Activated CD8-positive, alpha-beta memory T cell treated with anti-CD3 and anti-CD28 coated beads, Interleukin-2, amount 50 U/mL, for 24 hours (primary cell): ENCODE data around the gene ZNF563.
A peak's percentile ranks its signal among the peaks of the same experiment; 100 is the strongest.
"Not testable (repeated sequence)": the region's sequence is repeated elsewhere in the genome, so short reads cannot be mapped to it uniquely, and the experiment has no call there.

Source experiments
- DNase-seq: peaks from one replicate; pipeline ENCODE4 v3.0.0-alpha.2; 2020; ENCODE audit errors: extremely low read depth

The ZNF563 gene

DNA sequence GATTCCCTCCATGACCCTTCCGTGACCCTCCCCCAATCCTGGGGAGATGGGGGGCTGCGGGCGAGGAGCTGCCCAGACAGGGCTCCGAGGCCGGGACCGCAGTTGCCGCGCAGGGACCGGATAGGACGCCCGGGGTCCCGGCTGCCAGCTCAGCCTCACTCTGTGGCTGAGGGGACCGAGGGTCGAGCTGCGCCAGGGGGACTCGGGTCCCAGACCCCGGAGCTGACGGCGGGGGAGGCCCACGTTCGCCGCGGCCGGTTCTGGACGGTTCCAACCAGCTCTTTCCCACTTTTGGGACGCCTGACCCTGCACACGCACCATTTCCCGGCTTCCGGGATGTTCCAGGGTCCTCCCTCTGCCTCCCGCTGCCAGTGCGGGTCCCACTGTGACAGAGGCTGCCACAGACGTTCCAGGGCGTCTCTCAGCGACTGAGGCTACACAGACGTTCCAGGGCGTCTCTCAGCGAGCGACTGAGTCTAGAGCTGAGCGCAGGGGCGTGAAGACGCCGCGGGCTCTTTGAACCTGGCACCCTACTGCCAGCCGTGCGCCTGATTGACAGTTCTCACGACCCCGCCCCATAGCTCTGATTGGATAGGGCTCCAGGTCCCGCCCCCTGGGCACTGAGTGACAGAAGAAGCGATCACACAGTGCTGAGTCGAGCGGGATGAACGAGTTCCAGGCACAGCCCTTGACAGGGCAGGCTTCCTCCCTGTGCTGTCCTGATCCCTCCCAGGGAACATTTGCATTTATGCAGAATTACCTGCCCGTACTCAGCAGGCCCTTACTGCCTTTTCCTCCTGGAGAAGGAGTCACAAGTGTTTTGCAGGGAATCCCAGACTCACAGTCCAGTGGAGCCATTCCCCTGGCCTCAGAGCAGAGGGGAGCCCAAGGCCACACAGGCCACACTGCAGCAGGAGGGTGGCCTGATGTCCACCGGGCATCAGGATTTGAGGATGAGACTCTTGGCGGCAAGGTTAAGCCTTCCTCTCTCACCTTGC is at the start of gene ZNF563:
Gene ZNF563, minus strand, starts transcription at position 472 of the 998 bp plus-strand sequence. Its CDS starts 151 bp downstream, at position 321.
- peak; percentile 97 for DNase-seq

DNA sequence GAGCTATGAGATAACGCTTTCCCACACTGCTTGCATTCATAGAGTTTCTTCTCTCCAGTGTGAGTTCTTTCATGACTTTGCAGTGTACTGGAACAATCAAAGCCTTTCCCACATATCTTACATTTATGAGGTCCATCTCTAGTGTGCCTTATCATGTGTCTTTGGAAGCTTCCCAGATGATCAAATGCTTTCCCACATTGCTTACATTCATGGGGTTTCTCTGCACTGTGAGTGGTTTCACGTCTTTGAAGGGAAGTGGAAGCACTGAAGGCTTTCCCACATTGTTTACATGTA is 47.0 kb upstream of the ZNF563 start:
- no peak for DNase-seq

- DNase-seq = no peak
Observed at GRCh38 chr19:12379732-12380443, 46.5 kb upstream of the ZNF563 start.

DNA sequence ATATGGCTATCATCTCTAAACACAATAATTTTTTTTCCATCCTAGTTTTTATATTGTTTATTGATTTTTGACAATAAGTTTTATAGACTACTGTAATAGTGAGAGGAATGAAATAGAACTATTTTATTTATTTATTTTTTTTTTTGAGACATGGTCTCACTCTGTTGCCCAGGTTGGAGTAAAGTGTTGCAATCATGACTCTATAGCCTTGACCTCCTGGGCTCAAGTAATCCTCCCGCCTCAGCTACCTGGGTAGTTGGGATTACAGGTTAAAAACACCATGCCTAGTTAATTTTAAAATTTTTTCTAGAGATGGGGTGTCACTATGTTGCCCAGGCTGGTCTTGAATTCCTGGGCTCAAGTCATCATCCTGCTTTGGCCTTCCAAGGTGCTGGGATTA is 40.6 kb upstream of the ZNF563 start:
- DNase-seq = no peak

DNA sequence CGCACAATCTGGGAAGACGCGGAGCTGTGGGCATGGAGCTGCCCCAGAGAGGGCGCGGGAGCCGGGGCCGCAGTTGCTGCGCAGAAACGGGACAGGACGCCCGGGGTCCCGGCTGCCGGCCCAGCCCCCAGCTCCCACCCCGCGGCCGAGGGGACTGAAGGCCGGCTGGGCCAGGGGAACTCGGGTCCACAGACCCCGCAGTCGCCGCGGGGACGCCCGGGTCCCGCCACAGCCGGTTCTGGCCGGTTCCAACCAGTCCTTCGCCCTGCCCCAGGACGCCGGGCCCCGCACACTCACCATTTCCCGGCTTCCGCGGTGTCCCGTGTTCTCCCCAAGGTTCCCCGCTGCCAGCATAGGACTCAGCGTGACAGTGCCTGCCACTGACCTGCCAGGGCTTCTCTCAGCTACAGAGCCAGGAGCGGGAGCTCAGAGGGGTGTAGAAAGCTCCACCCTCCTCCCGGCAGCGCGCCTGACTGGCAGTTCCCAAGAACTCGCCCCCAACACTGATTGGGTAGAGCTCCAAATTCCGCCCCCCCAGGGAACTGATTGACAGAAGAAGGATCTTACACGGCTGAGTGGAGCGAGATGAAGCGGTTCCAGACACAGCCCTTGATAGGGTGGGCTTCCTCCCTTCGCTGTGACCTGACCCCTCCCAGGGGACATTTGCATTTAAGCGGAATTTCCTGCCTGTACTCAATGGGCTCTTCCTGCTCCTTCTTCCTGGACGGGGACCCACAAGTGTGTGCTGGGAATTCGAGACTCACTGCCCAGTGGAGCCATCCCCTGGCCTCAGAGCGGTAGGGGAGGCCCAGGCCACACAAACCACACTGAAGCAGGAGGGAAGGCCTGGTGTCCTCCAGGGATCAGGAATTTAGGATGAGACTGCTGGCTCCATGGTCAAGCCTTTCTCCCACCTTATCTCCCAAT is 32.1 kb upstream of the ZNF563 start, which contains the start of gene ZNF442:
Gene ZNF442, minus strand, starts transcription at position 448 of the 927 bp plus-strand sequence. CDS start 2,052 bp downstream, outside the sequence.
- peak; percentile 74 for DNase-seq

DNA sequence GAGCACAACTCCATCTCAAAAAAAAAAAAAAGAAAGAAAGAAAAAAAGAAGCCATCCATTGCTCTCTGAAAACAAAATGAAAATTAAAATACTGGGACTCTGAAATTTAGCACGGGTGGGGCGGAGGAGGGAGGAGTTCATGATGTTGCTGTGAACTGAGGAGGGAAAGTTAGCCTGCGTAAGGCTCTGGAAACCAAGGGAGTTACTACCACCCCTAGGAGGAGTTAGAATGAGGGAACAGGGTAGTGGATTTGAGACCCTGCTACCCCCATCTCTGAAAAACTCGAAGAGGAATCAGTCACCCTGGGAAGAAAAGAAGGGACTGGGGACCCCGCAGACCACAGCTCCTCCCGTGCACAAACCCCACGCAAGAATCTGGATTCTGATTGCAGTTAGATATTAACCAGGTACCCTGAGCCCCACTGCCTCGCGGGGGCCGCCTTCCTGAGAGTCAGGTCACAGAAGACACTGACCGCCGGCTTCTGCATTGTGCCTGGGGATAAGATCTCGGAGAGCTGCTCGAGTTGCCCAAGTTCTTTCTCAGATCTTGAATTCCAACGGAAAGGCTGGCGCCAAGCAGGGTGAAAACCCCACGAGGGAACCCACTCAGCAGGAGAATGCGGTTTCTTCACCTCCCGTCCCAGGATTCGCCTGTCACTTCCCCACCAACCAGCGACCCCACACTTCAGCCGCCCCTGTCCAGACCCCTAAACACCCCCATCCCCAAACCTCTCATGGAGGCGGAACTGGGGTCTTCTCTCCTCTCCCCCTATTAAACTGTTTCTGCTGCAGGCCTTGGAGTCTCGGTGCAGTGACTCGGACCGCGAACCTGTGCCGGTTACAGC is 31.2 kb upstream of the ZNF563 start:
- no peak for DNase-seq

DNA sequence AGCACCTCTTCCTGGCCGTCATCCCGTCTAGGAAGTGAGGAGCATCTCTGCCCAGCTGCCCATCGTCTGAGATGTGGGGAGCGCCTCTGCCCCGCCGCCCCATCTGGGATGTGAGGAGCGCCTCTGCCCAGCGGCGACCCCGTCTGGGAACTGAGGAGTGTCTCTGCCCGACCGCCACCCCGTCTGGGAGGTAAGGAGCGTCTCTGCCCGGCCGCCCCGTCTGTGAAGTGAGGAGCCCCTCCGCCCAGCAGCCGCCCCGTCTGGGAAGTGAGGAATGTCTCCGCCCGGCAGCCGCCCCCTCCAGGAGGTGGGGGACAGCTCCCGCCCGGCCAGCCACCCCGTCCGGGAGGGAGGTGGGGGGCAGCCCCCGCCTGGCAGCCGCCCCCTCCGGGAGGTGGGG is 28.8 kb upstream of the ZNF563 start:
- DNase-seq = not testable (repeated sequence)

DNA sequence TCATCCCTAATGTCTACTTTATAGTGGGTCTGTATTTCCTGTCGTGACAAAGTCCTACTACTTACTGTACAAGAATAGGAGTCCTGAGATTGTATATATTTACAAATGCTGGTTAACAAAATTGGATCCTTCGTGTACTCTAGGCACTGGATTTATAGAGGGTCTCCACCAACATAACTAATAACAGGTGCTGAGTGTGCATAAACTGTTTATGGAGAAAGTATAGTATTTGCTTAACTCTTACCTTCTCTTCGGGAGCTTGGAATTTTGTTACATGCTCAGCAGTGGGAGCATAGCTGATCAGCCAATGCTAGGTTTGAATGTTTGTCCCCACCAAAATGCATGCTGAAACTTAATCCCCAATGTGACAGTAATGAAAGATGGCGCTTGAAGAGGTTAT is 19.9 kb upstream of the ZNF563 start:
- no peak for DNase-seq

DNA sequence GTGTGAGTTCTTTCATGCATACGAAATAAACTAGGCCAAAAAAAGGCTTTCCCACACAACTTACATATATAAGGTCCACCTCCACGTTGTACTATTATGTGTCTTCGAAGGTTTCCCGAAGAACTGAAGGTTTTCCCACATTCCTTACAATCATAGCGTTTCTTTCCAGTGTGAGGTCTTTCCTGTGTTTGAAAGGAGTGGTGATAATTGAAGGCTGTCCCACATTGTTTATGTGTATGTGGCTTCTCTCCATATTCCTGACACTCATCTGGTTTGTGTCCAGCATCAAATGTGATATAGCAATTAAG is 17.4 kb upstream of the ZNF563 start:
- DNase-seq = no peak

DNA sequence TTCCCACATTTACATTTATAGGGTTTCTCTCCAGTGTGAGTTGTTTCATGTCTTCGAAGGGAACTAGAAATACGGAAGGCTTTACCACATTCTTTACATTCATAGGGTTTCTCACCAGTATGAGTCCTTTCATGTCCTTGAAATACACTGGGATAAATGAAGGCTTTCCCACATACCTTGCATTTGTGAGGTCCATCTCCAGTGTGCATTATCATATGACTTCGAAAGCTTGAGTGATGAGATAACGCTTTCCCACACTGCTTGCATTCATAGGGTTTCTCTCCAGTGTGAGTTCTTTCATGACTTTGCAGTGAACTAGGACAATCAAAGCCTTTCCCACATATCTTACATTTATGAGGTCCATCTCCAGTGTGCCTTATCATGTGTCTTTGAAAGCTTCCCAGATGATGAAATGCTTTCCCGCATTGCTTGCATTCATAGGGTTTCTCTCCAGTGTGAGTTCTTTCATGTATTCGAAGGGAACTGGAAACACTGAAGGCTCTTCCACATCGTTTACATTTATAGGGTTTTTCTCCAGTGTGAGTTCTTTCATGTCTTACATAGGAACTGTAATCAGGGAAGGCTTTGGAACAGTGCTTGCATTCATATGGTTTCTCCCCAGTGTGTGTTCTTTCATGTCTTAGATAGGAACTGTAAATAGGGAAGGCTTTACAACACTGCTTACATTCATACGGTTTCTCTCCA is 16.9 kb upstream of the ZNF563 start:
- DNase-seq = no peak

DNA sequence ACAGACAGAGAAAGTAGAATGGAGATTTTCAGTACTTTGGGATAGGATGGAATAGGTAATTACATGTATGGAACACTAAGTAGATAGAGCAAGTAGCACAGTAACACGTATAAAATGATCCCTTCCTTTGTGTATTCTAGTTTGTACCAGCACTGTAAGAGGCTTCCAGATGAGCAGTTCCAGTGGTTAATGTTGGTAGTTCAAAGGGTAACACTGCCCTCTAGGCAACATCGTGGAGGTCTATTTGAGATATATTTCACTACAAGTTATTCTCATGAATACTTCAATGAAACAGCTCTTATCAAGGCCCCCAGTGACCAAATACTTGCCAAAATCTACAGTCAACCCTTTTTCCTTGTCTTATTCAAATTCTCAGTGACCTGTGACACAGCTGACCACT is 13.5 kb upstream of the ZNF563 start:
- DNase-seq = no peak

GRCh38 chr19:12345197-12345596 is 11.8 kb upstream of the ZNF563 start:
- DNase-seq = no peak

GRCh38 chr19:12331211-12331941 is 2.1 kb downstream of the ZNF563 start:
- DNase-seq = peak; percentile 51

GRCh38 chr19:12330340-12330739 is 3.1 kb downstream of the ZNF563 start:
- DNase-seq = no peak

DNA sequence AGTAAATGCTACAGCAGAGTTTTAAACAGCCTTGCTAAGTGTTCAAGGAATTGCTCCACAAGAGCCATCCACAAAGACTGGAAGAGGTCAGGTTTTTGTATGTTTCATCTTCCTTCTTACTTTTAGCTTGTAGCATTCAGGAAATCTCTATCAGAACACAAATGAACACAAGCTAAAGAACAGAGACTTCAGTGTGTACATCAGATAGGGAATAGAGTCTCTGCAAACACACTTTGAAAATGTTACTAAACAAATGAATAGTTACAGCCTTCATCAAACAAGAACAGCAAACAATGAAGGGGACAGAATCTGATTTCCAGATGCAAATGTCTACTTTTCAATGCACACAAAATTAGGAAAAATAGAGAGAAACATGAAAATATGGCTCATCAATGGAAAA is 7.7 kb downstream of the ZNF563 start:
- no peak for DNase-seq

GRCh38 chr19:12318782-12319413 is 14.5 kb downstream of the ZNF563 start:
- DNase-seq = no peak

DNA sequence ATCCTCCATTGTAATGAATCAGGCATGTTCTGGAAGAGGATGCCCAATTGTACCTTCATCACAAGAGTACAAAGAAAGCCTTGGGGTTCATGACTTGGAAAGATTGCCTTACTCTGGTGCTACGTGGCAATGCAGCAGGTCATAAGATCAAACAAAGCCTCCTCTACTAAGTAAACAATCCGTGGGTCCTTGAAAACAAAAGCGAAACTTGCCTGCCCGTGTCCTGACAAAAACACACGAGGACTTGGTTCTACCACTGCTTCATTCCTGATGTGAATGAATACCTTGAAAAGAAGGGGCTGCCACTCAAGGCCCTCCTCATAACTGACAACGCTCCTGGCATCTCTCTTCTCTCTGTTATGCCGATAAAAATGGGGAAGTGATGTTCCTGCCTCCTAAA is 18.9 kb downstream of the ZNF563 start:
- no peak for DNase-seq

DNA sequence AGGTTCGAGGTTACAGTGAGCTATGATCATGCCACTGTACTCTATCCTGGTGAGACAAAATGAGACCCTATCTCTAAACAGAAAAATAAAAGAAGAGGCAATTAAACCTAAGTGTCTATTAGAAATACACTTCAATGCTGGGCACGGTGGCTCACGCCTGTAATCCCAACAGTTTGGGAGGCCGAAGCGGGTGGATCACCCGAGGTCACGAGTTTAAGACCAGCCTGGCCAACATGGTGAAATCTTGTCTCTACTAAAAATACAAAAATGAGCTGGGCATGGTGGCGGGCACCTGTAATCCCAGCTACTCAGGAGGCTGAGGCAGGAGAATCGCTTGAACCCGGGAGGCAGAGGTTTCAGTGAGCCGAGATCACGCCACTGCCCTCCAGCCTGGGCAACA is 24.5 kb downstream of the ZNF563 start:
- not testable (repeated sequence) for DNase-seq

DNA sequence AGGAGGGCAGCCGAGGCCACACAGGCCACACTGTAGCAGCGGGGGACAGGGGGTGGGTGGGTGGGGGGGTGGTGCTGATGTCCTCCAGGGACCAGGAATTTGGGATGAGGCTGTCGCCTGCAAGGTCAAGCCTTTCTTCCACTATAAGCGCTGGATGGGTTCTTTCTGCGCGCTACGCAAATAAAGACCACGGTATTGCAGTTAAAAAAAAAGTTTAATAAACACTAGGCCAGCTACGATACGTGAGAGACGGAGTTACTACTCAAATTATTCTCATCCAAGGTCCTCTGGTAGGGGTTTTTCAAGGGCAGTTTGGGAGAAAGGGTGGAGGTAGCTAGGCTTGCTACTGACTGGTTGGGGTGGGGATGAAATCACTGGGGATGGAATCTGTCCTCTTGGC is 38.2 kb downstream of the ZNF563 start:
- no peak for DNase-seq
